HepG2 (cell line): Measurements from ENCODE around the gene HES2. TPM values are rescaled to one million over a fixed set of nuclear protein-coding genes. Genes with fewer than 3 reads are reported as not detected.

Experiments used
- AHDC1 ChIP-seq: sonication (generic); formaldehyde crosslinking; IDR thresholded peaks from 2 replicates; pipeline ENCODE4 v1.5.1; 2020; ENCODE audit warnings: mild to moderate bottlenecking, missing genetic modification reagents, borderline replicate concordance
- CAMTA2 ChIP-seq: sonication (generic); formaldehyde crosslinking; IDR thresholded peaks from 2 replicates; pipeline ENCODE4 v1.4.0; 2020; ENCODE audit warnings: mild to moderate bottlenecking, missing genetic modification reagents, borderline replicate concordance
- E2F5 ChIP-seq: sonication (generic); formaldehyde crosslinking; conservative IDR thresholded peaks from 2 replicates; pipeline ENCODE4 v1.4.0; 2020; ENCODE audit warnings: missing genetic modification reagents
- IRF1 ChIP-seq: sonication (generic); formaldehyde crosslinking; IDR thresholded peaks from 2 replicates; pipeline ENCODE4 v1.4.0; 2020; ENCODE audit warnings: low read depth, mild to moderate bottlenecking, missing genetic modification reagents
- MED1 ChIP-seq: sonication (generic); formaldehyde crosslinking; IDR thresholded peaks from 2 replicates; pipeline ENCODE4 v1.4.0; 2020; ENCODE audit warnings: missing genetic modification reagents
- MYPOP ChIP-seq: sonication (generic); formaldehyde crosslinking; IDR thresholded peaks from 2 replicates; pipeline ENCODE4 v1.8.1; 2023; ENCODE audit warnings: mild to moderate bottlenecking, moderate library complexity, missing genetic modification reagents
- NR2F2 ChIP-seq: IDR thresholded peaks from 2 replicates; pipeline ENCODE4 v1.6.1; 2012; ENCODE audit warnings: low read depth, inconsistent platforms, borderline replicate concordance
- PAXIP1 ChIP-seq: sonication (generic); formaldehyde crosslinking; conservative IDR thresholded peaks from 2 replicates; pipeline ENCODE4 v1.4.0; 2020; ENCODE audit warnings: mild to moderate bottlenecking, missing genetic modification reagents, moderate library complexity
- RBFOX2 ChIP-seq: fragments of 200-400 bp; formaldehyde crosslinking; IDR thresholded peaks from 2 replicates; pipeline ENCODE4 v1.6.1; 2017; ENCODE audit warnings: low read depth, mild to moderate bottlenecking, low read length
- SP5 ChIP-seq: IDR thresholded peaks from 2 replicates; pipeline ENCODE4 v1.6.1; 2016; ENCODE audit warnings: low read depth, borderline replicate concordance
- TGIF2 ChIP-seq: IDR thresholded peaks from 2 replicates; pipeline ENCODE4 v1.6.1; 2016; ENCODE audit warnings: control low read depth, missing compliant biosample characterization
- YEATS4 ChIP-seq: sonication (generic); formaldehyde crosslinking; IDR thresholded peaks from 2 replicates; pipeline ENCODE4 v1.4.0; 2020; ENCODE audit warnings: missing genetic modification reagents, borderline replicate concordance
- ZNF770 ChIP-seq: sonication (generic); formaldehyde crosslinking; IDR thresholded peaks from 2 replicates; pipeline ENCODE4 v1.5.0; 2020; ENCODE audit warnings: mild to moderate bottlenecking, missing genetic modification reagents
- polyA plus RNA-seq, 8 experiments: library from polyadenylated mRNA; depleted of rRNA in 3 of 8; stranded (reverse) in 7 of 8; unstranded in 1 of 8; fragments of >200 nt; fragmentation: Illumina TruSeq in 4 of 8; extraction: Trizol in 4 of 8; gene quantifications; 2 replicates each; pipeline versions ENCODE4 v1.2.1 to v1.2.3, GENCODE V29; 2011 to 2016; ENCODE audit warnings: low read depth in 4 of 8, missing spikeins in 1 of 8, mixed read lengths in 1 of 8; ENCODE audit not compliant: insufficient read depth in 1 of 8
- total RNA-seq, 5 experiments: library from RNA; depleted of rRNA; stranded (reverse); fragments of >200 nt; fragmentation: Illumina TruSeq; extraction: Trizol; gene quantifications; 2 replicates each; pipeline ENCODE4 v1.2.3, GENCODE V29; 2016; ENCODE audit warnings: low read depth in 1 of 5

The HES2 gene
- total and polyA plus RNA-seq, 2 of the 13 experiments (the other 11 are each of a cell fraction or from before 2014, with no cell fraction given): 0.11 to 0.17 TPM

GRCh38 chr1:6393400-6394187 lies 26.1 kb downstream of the HES2 start, which contains the start of gene ACOT7 (continued):
- TF ChIP-seq E2F5 (CRISPR knock-in tag) (0 out of 2 replicates have a peak, but pooled peaks have one; percentile 13), YEATS4 (CRISPR knock-in tag) (peak; percentile 94), PAXIP1 (CRISPR knock-in tag) (peak; percentile 50; the same call in 1 of the 2 replicates), RBFOX2 (peak; percentile 89), NR2F2 (no peak), CAMTA2 (CRISPR knock-in tag) (no peak), AHDC1 (no peak), IRF1 (CRISPR knock-in tag) (no peak), TGIF2 (CRISPR knock-in tag) (0 out of 2 replicates have a peak, but pooled peaks have one; percentile 28), MED1 (CRISPR knock-in tag) (peak; percentile 41; the same call in 1 of the 2 replicates), ZNF770 (CRISPR knock-in tag) (peak; percentile 61; the same call in 1 of the 2 replicates), MYPOP (CRISPR knock-in tag) (peak; percentile 89), SP5 (CRISPR knock-in tag) (0 out of 2 replicates have a peak, but pooled peaks have one; percentile 1)
